GM18526 (cell line): Measurements from ENCODE around the gene PCDHGC3.

Experiments used
- POLR2A ChIP-seq: IDR thresholded peaks from 3 replicates; pipeline ENCODE4 v1.6.1; 2011; ENCODE audit not compliant: insufficient read length; ENCODE audit errors: extremely low read depth

PCDHGC3 gene

DNA sequence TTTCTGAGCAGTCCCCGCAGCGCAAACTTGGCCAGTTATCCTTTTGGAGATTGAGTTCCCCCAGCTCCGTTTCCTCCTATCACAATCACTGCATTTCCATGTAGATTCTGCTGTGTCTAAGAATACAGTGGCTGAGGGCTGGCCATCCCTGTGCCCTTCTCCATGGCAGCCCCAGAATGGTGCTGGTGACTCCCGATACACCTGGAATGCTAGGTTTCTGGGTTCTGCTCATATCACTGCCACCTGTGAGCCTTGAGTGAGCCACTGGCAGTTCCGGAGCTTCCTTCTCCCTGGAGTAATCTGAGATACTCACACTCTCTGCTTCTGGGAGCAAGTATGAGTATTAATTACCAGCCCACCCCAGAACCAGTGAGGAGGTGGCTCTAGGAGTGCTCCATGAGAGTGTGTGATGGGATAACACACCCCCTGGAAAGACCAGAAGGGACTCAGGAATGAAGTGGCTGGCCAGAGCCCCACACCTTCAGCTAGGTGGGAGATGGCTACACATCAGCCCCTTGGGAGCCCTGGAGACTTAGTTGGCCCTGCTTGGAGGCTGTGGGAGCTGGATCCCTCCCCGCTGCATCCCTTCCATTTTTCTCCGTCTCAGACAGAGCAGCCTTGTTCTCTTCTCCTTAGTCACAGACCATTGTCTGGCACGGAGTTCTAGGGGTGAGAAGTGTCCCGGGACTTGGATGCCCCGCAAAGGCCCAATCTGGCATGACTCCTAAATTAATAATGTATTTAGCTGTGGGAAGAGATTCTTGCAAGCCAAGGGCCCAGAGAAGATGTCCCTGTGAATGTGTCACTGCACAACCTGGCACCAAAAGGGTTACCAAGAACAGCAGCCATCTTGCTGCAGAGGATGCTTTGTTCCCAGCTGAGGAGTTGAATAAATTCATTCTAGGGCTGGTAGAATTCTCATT, 18.0 kb downstream of the PCDHGC3 start:
- no peak for TF ChIP-seq POLR2A

DNA sequence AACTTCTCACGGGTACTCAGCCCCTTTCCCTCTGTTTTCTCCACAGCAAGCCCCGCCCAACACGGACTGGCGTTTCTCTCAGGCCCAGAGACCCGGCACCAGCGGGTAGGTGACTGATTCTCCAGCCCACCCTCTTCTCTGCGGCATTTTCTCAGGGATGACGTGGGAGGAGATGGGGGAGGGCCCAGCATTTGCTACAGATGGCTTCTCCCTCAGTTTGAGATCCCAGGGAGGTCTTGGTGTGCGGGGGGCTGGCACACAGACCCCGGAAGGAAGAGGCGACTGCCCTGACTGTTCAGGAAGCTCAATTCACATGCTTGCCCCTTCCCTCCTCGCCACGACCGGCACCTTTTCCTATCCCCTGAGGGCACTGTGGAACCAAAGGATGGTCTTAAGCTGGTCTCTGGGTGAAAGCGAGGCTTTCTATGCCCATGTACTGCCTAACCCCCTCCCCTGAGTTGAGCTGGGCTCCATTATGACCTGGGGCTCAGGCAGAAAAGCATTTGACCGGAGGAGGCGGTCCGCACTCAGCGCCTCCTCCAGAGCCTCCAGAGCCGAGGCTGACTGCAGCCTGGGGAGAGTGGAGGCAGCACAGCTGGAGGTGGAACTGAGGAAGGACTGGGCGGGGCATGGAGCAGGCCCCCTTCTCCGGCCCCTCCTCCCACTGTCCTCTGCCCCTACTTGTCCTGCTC, 19.1 kb downstream of the PCDHGC3 start:
- no peak for TF ChIP-seq POLR2A

DNA sequence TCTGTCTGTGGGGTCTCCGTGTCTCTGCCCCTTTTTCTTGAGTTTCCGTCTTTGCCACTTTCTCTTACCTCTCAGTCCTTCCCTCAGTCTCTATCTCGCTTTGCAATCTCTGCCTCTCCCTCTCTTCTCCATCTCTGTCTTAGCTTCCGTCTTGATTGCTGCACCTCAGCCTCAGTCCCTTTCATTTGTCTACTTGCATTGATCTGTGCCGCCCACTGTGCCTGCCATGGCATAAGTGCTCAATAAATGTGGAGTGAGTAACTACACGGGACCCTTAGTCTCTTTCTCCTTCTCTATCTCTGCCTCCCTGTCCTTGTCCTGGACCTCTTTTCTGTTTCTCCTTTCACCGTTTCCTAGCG, 19.7 kb downstream of the PCDHGC3 start:
- no peak for TF ChIP-seq POLR2A

DNA sequence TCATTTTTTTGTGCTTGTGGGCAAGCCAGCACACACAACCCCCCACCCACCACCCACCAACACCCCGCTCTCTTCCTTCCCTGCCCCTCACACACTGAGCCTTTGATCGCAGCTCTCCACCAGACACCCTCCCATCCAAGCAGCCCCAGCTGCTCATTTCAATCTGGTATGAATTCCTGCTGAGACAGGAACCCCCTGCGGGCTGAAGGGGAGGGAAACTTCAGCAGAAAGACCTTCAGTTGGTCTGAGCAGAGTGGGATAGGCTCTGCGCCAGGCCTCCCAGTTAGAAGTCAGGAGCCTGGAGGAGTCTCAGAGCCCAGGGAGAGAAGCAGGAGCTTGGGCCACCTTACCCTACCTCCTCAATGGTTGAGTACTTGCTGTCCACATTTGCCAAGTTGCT, 20.3 kb downstream of the PCDHGC3 start:
- TF ChIP-seq POLR2A = no peak

DNA sequence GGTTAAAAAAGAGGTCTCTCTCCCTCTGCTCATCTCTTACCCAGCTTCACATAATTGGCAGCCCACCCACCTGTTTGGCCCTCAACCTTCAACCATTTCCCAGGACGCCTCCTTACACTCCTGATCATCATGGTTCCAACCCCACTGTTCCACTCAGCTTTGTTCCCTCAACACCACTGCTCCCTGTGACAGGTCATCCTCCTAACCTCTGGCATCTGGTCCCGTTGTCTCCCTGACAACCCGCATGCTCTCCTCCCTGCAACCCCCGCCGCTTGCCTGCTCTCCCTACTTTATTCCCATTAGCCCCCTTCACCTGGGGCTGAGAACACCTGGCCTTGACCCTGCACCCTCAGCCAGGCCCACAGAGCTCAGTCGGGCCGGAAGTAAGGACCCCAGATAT, 26.0 kb downstream of the PCDHGC3 start:
- TF ChIP-seq POLR2A = no peak

DNA sequence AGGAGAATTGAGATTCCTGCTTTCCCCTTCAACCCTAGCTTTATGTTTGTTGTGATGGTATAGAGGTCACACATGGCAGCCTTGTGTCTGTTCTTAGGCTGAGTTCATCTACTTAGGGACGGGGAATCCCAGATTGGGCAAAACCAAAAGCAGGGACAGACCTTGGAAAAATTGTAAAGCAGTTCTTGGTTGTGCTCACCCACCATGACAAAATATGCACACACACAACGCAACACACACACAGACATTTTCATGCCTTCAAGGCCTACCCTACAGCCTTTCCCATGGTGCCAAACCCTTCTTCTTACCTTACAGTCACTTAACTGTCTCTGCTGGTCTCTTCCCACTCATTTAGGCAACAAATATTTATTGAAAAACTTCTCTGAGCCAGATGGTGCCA, 27.9 kb downstream of the PCDHGC3 start:
- no peak for TF ChIP-seq POLR2A

DNA sequence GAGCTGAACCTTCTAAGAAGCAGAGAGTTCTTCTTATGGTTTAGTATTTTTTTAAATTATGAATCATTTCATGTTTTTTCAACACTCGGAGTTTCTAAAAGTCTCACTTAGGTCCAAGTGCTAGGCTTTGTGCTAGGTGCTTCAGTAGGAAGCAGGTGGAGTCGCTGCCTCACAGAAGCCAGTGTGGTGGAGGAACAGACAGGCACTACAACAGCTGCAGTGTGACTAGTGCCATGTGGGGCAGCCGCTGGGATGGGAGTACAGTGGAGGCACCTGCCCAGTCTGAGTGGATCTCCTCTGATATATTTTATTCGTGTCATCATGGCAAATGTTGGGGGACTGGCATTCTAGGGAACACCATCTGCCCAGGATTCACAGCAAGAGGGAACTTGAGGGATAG, 28.4 kb downstream of the PCDHGC3 start:
- no peak for TF ChIP-seq POLR2A

DNA sequence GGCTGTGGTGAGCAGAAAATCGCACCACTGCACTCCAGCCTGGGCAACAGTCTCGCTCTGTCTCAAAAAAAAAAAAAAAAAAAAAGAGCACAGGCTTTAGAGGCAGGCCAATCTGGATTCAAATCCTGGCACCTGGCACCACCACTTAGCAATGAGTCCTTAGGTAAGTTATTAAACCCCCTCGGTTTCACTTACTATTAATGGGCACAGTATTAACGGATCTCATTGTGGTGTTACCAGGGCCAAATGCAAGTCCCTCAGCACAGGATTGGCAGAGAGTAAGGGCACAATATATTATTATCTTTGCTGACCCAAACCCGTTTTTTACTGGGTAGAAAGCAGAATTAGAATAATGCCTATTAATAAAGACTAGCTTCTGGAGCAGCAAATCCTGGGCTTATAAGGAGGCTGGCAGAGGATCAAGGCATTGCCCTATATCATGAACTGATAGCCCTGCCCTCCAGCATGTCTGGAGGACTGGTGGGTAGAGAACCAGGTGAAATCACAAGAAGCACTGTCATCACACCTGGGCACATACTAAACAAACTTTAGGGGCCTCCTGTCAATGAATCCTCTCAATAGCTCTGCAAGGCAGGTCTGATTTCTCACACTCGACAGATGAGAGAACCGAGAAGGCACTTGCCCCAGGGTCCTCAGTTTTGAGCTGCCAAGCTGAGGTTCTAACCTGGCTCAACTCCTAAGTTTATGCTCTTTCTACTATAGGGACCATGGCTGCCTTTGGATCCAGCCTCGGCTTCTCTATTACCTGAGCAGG, 30.8 kb downstream of the PCDHGC3 start:
- TF ChIP-seq POLR2A = no peak

DNA sequence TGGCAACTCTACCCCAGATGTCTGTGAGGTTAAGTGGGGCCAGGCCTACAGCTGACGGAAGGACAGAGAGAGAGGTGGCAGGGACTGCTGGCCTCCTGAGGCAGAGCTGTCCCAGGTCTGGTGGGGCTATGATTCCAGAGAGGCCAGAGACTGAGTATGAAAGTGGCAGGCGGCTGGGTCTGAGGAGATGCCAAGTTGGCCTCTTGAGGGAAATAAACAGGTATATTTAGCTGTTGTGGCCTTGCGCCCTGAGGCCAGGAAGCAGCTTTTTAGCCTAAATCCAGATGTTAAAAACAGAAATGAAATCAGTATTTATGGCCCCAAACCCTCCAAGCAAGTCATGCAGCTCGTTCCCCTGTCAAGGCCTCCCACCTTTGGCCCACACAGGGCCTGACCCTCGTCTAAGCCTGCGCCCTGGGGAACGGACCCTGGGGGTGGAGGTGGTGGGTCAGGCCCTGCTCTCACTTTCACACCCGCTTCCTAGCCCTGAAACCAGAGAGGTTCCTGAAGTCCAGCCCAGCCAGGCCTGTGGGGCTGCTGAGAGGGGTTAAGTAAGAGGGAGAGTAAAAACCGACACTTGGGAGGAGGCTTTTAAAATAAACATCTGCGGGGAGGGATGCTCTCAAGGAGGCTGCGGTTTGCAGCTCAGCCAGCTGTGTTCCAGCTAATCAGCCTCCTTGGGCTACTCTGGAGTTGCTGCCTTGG, 31.8 kb downstream of the PCDHGC3 start:
- no peak for TF ChIP-seq POLR2A

DNA sequence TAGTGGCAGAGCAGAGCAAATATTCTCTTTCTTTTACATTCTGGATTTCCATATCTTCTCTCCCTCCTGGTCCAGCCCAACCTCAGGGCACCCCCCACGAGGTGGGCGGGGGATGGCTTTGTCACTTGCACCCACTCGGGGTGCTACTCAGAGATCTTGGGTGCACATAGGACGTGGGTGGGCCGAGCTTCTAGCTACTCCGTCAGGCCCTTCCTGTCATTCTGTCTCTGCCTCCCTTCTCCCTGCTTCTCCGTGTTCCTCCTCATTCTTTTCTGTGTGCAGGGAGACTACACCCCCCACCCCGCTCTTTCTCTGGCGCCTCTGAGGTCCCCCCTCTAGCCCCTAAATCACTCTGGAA, 32.7 kb downstream of the PCDHGC3 start:
- no peak for TF ChIP-seq POLR2A

DNA sequence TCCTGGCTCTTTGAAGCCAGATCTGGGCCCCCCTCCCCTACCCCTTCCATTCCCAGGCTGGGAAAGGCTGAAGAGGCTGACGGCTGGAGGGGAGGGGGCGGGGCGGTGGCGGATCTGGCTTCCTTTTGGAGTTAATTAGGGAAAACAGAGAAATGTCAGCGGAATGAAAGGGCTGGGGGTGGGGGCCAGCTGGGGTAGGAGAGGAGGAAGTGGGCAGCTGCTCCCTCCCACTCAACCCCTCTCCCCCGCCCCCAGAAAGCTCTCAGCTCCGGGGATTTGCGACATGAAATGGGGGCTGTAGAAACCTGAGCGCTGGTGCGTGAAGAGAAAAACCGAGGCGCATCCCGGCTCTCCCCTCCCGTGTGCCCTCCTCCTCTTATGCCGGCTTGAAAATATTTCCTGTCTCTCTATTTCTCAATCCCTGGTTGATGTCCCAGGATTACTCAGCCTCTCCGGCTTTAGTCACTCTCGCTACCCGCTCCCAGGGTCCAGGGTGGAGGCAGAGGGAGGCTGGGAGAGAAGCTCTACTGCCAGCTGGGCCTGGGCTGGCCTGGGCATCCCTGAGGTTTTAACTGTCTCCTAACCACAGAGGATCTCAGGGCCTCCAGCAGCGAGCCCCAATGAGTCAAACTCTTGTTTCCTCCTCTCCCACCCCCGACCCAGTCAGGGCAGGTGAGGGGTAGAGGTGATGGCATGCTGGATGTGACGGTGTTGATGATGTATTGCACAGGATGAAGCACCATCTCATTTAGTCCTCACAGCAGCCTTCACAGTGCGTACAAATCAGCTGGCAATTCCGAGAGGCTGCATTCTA, 33.2 kb downstream of the PCDHGC3 start:
- TF ChIP-seq POLR2A = no peak

DNA sequence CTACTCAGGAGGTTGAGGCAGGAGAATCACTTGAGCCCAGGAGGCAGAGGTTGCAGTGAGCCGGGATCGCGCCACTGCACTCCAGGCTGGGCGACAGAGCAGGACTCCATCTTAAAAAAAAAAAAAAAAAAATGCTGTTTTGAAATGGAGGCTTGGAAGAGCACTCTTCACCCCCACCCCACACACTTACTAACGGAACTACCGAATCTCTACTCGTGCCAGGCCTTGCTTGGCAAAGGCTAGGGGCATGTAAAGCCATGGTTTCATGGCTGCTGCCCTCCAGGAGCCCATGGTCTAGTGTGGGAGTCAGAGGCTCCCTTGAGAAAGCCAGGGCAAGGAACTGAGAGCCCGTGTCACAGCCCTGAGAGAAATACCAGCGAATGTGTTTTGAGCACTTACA, 34.4 kb downstream of the PCDHGC3 start:
- no peak for TF ChIP-seq POLR2A

DNA sequence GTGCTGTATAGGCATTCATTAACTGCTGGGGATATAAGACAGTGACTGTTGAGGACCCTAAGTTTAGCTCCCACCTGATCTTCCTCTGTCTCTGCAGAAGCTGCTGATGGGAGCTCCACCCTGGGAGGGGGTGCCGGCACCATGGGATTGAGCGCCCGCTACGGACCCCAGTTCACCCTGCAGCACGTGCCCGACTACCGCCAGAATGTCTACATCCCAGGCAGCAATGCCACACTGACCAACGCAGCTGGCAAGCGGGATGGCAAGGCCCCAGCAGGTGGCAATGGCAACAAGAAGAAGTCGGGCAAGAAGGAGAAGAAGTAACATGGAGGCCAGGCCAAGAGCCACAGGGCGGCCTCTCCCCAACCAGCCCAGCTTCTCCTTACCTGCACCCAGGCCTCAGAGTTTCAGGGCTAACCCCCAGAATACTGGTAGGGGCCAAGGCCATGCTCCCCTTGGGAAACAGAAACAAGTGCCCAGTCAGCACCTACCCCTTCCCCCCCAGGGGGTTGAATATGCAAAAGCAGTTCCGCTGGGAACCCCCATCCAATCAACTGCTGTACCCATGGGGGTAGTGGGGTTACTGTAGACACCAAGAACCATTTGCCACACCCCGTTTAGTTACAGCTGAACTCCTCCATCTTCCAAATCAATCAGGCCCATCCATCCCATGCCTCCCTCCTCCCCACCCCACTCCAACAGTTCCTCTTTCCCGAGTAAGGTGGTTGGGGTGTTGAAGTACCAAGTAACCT, 35.3 kb downstream of the PCDHGC3 start:
- peak; percentile 52 for TF ChIP-seq POLR2A
